Loucy (cell line): ENCODE data around the gene SH3TC2.

ENCODE experiments used
- H2AFZ ChIP-seq: fragments of 200-600 bp; sonication (generic); 2 replicates; pipeline ENCODE4 v1.6.0; 2016; ENCODE audit warnings: antibody characterized with exemption, mild to moderate bottlenecking, low read length, moderate library complexity
- H3F3A ChIP-seq: fragments of 200-600 bp; 2 replicates; pipeline ENCODE4 v1.6.0; 2016; ENCODE audit warnings: antibody characterized with exemption, low read depth, mild to moderate bottlenecking
- H3K27me3 ChIP-seq: fragments of 200-600 bp; sonication (generic); 2 replicates; pipeline ENCODE4 v1.6.1; 2014; ENCODE audit warnings: low read length, mild to moderate bottlenecking; ENCODE audit not compliant: insufficient read depth, poor library complexity, severe bottlenecking
- H3K36me3 ChIP-seq: fragments of 200-600 bp; sonication (generic); 2 replicates; pipeline ENCODE4 v1.6.1; 2016; ENCODE audit warnings: low read length; ENCODE audit not compliant: insufficient read depth
- H3K4me1 ChIP-seq: fragments of 200-600 bp; sonication (generic); 2 replicates; pipeline ENCODE4 v1.5.1; 2014; ENCODE audit warnings: low read length, mild to moderate bottlenecking; ENCODE audit not compliant: insufficient read depth, poor library complexity, severe bottlenecking
- H3K4me2 ChIP-seq: fragments of 200-600 bp; sonication (generic); 2 replicates; pipeline ENCODE4 v1.6.0; 2014; ENCODE audit warnings: antibody characterized with exemption, low read length, low read depth, mild to moderate bottlenecking; ENCODE audit not compliant: poor library complexity, severe bottlenecking
- H3K4me3 ChIP-seq: fragments of 200-600 bp; sonication (generic); 2 replicates; pipeline ENCODE4 v1.5.1; 2014; ENCODE audit warnings: low read length, mild to moderate bottlenecking, mixed read lengths; ENCODE audit not compliant: poor library complexity, severe bottlenecking
- H3K79me2 ChIP-seq: fragments of 200-600 bp; sonication (generic); 2 replicates; pipeline ENCODE4 v1.6.1; 2014; ENCODE audit warnings: low read length; ENCODE audit not compliant: insufficient read depth
- H3K9ac ChIP-seq: fragments of 200-600 bp; sonication (generic); 2 replicates; pipeline ENCODE4 v1.6.0; 2014; ENCODE audit warnings: mild to moderate bottlenecking, low read depth, low read length, moderate library complexity; ENCODE audit not compliant: poor library complexity, severe bottlenecking
- H3K9me2 ChIP-seq: fragments of 200-600 bp; sonication (generic); replicated peaks from 2 replicates; pipeline ENCODE4 v1.6.1; 2016; ENCODE audit warnings: low read depth, low read length, mixed read lengths
- H3K9me3 ChIP-seq: fragments of 200-600 bp; sonication (generic); 2 replicates; pipeline ENCODE4 v1.6.1; 2014; ENCODE audit warnings: mild to moderate bottlenecking, antibody characterized with exemption, low read length, low read depth; ENCODE audit not compliant: insufficient read depth
- H4K20me1 ChIP-seq: fragments of 200-600 bp; sonication (generic); 2 replicates; pipeline ENCODE4 v1.6.0; 2014; ENCODE audit warnings: antibody characterized with exemption, low read length, mild to moderate bottlenecking; ENCODE audit not compliant: insufficient read depth, poor library complexity, severe bottlenecking
- EZH2phosphoT487 ChIP-seq: fragments of 200-600 bp; IDR thresholded peaks from 2 replicates; pipeline ENCODE4 v1.6.1; 2018; ENCODE audit warnings: antibody characterized with exemption, mild to moderate bottlenecking, moderate library complexity, borderline replicate concordance
- TF ChIP-seq, protein P1 (sequence below): fragments of 200-600 bp; sonication (generic); conservative IDR thresholded peaks from 2 replicates; pipeline ENCODE4 v1.5.1; 2014; ENCODE audit warnings: mild to moderate bottlenecking, antibody characterized with exemption, low read length

SH3TC2 gene

DNA sequence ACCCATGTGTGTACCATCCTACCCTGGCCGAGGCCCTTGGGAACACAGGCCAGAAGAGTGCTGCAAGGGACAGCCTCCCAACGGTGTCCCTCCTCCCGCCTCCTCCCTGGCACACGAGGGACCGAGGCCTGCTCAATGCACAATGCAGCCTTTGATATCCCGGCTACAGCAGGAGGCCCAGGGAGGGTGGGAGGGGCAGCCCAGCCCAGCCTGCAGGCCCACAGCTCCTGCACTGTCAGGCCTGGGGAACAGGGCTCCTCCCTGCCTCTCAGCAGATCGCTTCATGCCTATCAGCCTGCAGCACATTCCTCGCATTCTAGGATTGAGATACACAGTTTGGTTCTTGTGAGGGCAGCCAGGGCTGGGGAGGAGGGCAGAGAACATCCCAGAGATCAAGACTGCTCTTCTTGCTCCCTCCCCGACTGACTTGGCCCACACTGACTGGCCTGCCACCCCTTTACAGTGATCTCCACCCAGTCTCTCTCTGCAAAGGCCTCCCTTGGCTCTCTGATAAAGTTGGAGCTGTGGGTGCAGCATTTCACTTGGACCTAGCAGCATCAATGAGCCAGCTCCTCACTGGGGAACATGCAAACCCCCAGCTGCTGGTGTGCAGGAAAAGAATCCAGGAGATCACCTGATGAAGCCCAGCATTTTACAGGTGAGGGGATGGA lies at the start of gene SH3TC2:
SH3TC2 (minus strand) TSS at position 46 of the 671 bp plus-strand sequence; CDS start at position 6, 40 bp downstream.
- H3K9ac ChIP-seq: peak within 1 kb of the TSS; percentile 62
- no peaks in the 10 kb centered on the region for H3K9me2 ChIP-seq
- H3K36me3 ChIP-seq: no peaks in the 10 kb centered on the region
- TF ChIP-seq, protein P1, sequence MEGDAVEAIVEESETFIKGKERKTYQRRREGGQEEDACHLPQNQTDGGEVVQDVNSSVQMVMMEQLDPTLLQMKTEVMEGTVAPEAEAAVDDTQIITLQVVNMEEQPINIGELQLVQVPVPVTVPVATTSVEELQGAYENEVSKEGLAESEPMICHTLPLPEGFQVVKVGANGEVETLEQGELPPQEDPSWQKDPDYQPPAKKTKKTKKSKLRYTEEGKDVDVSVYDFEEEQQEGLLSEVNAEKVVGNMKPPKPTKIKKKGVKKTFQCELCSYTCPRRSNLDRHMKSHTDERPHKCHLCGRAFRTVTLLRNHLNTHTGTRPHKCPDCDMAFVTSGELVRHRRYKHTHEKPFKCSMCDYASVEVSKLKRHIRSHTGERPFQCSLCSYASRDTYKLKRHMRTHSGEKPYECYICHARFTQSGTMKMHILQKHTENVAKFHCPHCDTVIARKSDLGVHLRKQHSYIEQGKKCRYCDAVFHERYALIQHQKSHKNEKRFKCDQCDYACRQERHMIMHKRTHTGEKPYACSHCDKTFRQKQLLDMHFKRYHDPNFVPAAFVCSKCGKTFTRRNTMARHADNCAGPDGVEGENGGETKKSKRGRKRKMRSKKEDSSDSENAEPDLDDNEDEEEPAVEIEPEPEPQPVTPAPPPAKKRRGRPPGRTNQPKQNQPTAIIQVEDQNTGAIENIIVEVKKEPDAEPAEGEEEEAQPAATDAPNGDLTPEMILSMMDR: no peak
- no peak for TF ChIP-seq EZH2phosphoT487
- H3K79me2 ChIP-seq: no peaks in the 10 kb centered on the region
- H3K27me3 ChIP-seq: no peaks in the 10 kb centered on the region
- 0 out of 2 replicates have a peak within 1 kb of the TSS, but pooled peaks have one; percentile 0 for H2AFZ ChIP-seq
- H3K9me3 ChIP-seq: peaks cover 7% of the 10 kb centered on the region; the same call in 1 of the 2 replicates
- peak within 1 kb of the TSS; percentile 62 for H3K4me2 ChIP-seq
- peaks cover 4% of the 10 kb centered on the region; the same call in 1 of the 2 replicates for H3F3A ChIP-seq
- peak within 1 kb of the TSS; percentile 51 for H3K4me3 ChIP-seq
- H4K20me1 ChIP-seq: no peaks in the 10 kb centered on the region
- peaks cover 46% of the 10 kb centered on the region for H3K4me1 ChIP-seq

GRCh38 chr5:149110406-149110805 lies 47.5 kb upstream of the SH3TC2 start:
- no peaks in the 10 kb centered on the region for H3K79me2 ChIP-seq
- H3K9me2 ChIP-seq: no peaks in the 10 kb centered on the region
- no peak overlapping the region for H3K4me2 ChIP-seq
- no peak overlapping the region for H3K9ac ChIP-seq
- TF ChIP-seq, protein P1: no peak
- no peak for TF ChIP-seq EZH2phosphoT487
- no peak overlapping the region for H3K4me3 ChIP-seq
- H3K27me3 ChIP-seq: no peaks in the 10 kb centered on the region
- H3F3A ChIP-seq: no peaks in the 10 kb centered on the region
- no peaks in the 10 kb centered on the region for H3K9me3 ChIP-seq
- H3K4me1 ChIP-seq: peaks cover 10% of the 10 kb centered on the region
- H2AFZ ChIP-seq: no peak overlapping the region
- H3K36me3 ChIP-seq: no peaks in the 10 kb centered on the region
- H4K20me1 ChIP-seq: no peaks in the 10 kb centered on the region

DNA sequence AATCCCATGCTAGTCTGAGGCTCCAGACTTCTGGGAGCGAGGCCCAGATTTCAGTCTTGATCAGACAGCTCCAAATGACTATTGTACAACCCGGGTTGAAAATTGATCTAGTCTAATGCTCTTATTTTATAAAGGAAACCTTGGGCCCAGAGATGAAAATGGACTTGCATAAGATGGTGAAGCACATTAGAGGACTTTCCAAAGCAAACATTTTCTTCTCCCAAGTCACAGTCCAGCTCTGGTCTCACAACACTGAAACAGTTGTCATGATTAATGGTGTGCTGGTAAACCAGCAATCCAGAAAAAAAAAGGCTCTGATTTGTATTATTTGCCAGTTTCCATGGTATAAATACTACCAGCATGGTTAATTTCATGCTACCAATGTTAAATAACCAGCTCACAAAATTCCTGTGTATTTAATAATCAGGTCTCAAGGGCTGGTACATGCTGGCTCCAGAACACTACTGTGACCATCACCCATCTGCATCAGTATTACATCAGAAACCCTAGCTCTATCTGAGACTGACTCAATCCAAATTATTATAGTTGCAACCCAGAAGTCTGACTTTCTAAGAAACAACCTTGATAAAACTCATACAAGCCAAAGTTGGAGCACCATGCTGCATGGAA lies 45.9 kb upstream of the SH3TC2 start:
- Histone ChIP-seq H3K4me2 (no peak overlapping the region), H3K9me3 (no peaks in the 10 kb centered on the region), H3K79me2 (no peaks in the 10 kb centered on the region), H3F3A (no peaks in the 10 kb centered on the region), H4K20me1 (no peaks in the 10 kb centered on the region), H3K9me2 (no peaks in the 10 kb centered on the region), H3K36me3 (no peaks in the 10 kb centered on the region), H3K9ac (no peak overlapping the region), H3K4me3 (no peak overlapping the region), H3K4me1 (peaks cover 1% of the 10 kb centered on the region), H3K27me3 (no peaks in the 10 kb centered on the region), H2AFZ (no peak overlapping the region)
- TF ChIP-seq, protein P1: no peak
- TF ChIP-seq EZH2phosphoT487: no peak
